Skeletal muscle satellite cell (primary cell): ENCODE results near the gene PRDM9. TPM values are rescaled to one million over a fixed set of nuclear protein-coding genes. Genes with fewer than 3 reads are reported as not detected.

Experiments
- H3K27me3 ChIP-seq: 2 replicates; pipeline ENCODE4 v1.7.0; 2013; ENCODE audit warnings: low read length; ENCODE audit not compliant: control insufficient read depth, insufficient read depth
- H3K36me3 ChIP-seq: 2 replicates; pipeline ENCODE4 v1.7.0; 2013; ENCODE audit warnings: mild to moderate bottlenecking, control low read depth, low read length; ENCODE audit not compliant: insufficient read depth
- H3K4me1 ChIP-seq: 2 replicates; pipeline ENCODE4 v1.7.0; 2013; ENCODE audit warnings: low read length; ENCODE audit not compliant: control insufficient read depth, insufficient read depth
- H3K4me2 ChIP-seq: 2 replicates; pipeline ENCODE4 v1.7.0; 2013; ENCODE audit warnings: mild to moderate bottlenecking, low read length
- H3K4me3 ChIP-seq: 2 replicates; pipeline ENCODE4 v1.7.0; 2013; ENCODE audit warnings: low read length
- H3K9ac ChIP-seq: 2 replicates; pipeline ENCODE4 v1.7.0; 2013; ENCODE audit warnings: mild to moderate bottlenecking, low read depth, low read length, moderate library complexity
- H3K9me3 ChIP-seq: replicated peaks from 2 replicates; pipeline ENCODE4 v1.7.0; 2013; ENCODE audit warnings: mild to moderate bottlenecking, control low read depth, low read length
- total RNA-seq: library from RNA; depleted of rRNA; stranded (reverse); fragments of >200 nt; gene quantifications from 2 replicates; pipeline ENCODE4 v1.2.3, GENCODE V29; 2012; rRNA removed

The PRDM9 gene
- total RNA-seq = not detected in 2 replicates

DNA sequence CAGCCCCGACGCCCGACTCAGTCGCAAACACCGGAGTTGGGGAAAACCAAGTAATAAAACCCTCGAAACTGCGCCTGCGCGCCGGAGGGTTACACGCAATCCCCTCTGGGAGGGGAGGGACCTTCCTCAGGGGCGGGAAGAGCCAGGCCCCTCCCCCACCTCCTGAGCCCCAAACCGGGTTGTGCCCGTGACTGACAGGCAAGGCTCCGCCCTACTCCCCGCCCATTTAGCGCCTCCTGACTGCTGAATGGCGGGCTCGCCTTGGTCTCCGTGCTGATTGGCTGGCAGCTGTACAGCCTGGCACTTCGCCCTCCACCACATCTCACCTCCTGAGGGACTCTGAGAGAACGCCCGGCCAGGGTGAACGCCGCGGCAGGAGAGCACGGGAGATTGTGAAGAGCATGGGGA is at the start of gene PRDM9:
Gene PRDM9, plus strand, starts transcription at position 332 of the 408 bp plus-strand sequence. CDS start 1,425 bp downstream, outside the sequence.
- no peaks in the 10 kb centered on the region for H3K27me3 ChIP-seq
- H3K4me1 ChIP-seq = no peaks in the 10 kb centered on the region
- no peaks in the 10 kb centered on the region for H3K36me3 ChIP-seq
- no peaks in the 10 kb centered on the region for H3K9me3 ChIP-seq
- H3K4me2 ChIP-seq = no peak within 1 kb of the TSS
- no peak within 1 kb of the TSS for H3K9ac ChIP-seq
- H3K4me3 ChIP-seq = no peak within 1 kb of the TSS

DNA sequence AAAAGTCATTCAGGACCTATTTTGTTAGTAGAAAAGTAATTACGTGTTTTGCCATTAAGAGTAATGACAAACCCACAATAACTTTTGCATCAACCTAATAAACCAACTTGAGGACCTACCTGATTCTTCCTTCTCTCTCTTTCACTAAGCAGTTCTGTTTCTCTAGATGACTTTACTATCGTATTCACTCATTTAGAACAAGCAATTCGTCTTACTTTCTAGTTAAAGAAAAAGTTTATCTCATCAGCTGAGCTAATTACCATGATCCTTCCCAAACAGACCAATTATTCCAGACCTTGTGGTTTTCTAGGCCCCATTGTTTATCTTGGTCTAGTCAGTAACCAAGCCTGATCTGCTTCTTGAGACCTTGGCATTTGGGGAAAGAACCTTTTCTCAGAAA is 49.6 kb upstream of the PRDM9 start:
- no peaks in the 10 kb centered on the region for H3K27me3 ChIP-seq
- H3K9ac ChIP-seq = no peak overlapping the region
- no peaks in the 10 kb centered on the region for H3K4me1 ChIP-seq
- H3K4me2 ChIP-seq = no peak overlapping the region
- no peaks in the 10 kb centered on the region for H3K9me3 ChIP-seq
- H3K4me3 ChIP-seq = no peak overlapping the region
- H3K36me3 ChIP-seq = no peaks in the 10 kb centered on the region

DNA sequence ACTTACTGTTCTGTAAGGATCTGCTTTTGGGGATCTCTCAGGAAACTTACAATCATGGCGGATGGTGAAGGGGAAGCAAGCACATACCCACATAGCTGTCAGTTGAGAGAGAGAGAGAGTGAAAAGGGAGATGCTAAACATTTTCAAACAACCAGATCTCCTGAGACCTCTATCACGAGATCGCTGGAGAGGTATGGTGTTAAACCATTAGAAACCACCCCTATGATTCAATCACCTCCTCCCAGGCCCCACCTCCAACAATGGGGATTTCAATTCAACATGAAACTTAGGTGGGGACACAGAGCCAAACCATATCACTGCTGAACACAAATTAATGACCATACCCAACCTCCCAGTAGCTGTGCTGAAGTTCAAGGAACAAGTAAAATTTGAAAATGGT is 48.2 kb upstream of the PRDM9 start:
- H3K4me1 ChIP-seq = no peaks in the 10 kb centered on the region
- no peaks in the 10 kb centered on the region for H3K9me3 ChIP-seq
- H3K9ac ChIP-seq = no peak overlapping the region
- H3K4me2 ChIP-seq = no peak overlapping the region
- H3K4me3 ChIP-seq = no peak overlapping the region
- no peaks in the 10 kb centered on the region for H3K36me3 ChIP-seq
- no peaks in the 10 kb centered on the region for H3K27me3 ChIP-seq

DNA sequence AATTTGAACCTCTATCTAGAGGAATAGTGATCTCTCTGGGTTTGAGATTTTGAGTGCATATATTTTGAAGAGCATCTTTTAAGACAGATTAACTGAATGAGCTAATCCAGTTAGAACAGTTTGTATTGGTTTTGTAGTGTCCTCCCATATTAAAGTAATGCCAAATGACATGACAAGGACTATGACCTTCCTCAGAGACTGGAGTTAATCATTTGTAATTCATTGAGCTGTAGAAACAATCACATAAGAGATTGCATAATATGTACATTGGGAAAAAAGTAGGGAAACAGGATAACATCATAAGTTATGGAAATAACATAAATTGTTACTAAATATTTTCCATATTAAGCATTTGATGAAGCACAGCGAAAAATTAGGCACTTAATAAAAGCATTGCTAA is 45.8 kb upstream of the PRDM9 start:
- Histone ChIP-seq H3K4me3 (no peak overlapping the region), H3K36me3 (no peaks in the 10 kb centered on the region), H3K9ac (no peak overlapping the region), H3K4me1 (no peaks in the 10 kb centered on the region), H3K4me2 (no peak overlapping the region), H3K9me3 (peaks cover 6% of the 10 kb centered on the region), H3K27me3 (no peaks in the 10 kb centered on the region)

DNA sequence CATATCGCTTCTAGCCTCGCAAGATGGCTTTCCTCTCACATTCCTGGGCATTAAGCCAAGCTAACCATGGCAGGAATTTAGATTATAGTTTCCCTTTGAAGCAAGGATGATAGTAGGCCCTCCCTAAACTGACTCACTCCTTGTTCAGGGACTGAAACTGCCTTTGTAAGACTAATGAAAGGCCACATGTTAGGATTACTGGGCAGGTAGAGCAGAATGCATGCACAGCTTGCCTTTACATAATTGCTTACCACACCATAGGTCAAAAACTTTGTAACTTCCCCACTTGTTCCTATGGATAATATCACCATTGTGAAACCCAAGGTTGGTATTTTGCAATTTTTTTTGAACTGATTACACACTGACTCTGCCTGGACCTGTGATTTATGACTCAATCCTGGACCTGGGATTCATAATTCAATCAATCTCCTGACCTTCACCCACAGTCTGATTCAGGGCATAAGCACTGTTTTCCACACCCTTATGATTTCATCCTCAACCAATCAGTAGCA is 41.0 kb upstream of the PRDM9 start:
- H3K36me3 ChIP-seq = no peaks in the 10 kb centered on the region
- no peak overlapping the region for H3K4me3 ChIP-seq
- H3K9me3 ChIP-seq = peaks cover 6% of the 10 kb centered on the region
- no peak overlapping the region for H3K9ac ChIP-seq
- no peaks in the 10 kb centered on the region for H3K27me3 ChIP-seq
- H3K4me1 ChIP-seq = no peaks in the 10 kb centered on the region
- H3K4me2 ChIP-seq = no peak overlapping the region

DNA sequence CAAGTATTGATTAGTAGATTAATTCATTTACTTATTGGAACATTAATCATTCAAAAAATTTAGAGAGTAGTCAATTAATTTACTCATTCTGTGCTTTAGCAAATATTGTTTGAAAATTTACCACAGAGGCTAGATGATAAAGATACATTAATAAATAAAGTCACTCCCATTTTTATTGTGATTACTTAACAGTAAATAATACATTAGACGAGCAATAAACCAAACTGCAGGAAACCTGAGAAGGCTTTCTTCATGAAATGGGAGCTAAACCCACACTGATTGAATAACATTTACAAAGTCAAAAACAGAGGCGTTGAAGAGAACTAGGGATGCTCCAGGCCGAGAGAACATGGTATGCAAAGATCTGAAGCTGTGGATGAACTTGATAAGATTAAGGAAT is 38.8 kb upstream of the PRDM9 start:
- no peaks in the 10 kb centered on the region for H3K27me3 ChIP-seq
- H3K4me3 ChIP-seq = no peak overlapping the region
- H3K9ac ChIP-seq = no peak overlapping the region
- H3K9me3 ChIP-seq = peaks cover 6% of the 10 kb centered on the region
- no peak overlapping the region for H3K4me2 ChIP-seq
- no peaks in the 10 kb centered on the region for H3K4me1 ChIP-seq
- no peaks in the 10 kb centered on the region for H3K36me3 ChIP-seq

DNA sequence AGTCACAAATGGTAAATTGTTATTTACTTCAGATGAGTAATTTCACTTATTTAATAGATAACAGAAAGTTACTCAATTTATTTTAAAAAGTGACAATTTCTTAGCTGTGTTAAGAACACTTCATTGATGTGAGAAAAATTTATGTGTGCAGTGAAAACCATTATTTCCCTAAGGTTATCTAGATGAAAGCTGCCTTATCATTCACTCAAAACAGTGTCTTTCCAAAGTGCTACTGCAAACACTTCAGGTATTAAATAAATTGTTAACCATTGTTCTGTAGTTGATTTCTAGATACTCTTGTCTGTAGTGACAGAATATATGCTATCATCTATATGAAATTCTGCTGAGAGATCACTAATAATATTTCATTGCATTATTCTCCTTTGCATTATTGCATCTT is 33.5 kb upstream of the PRDM9 start:
- Histone ChIP-seq H3K4me3 (no peak overlapping the region), H3K4me1 (no peaks in the 10 kb centered on the region), H3K9me3 (no peaks in the 10 kb centered on the region), H3K4me2 (no peak overlapping the region), H3K27me3 (no peaks in the 10 kb centered on the region), H3K36me3 (no peaks in the 10 kb centered on the region), H3K9ac (no peak overlapping the region)

DNA sequence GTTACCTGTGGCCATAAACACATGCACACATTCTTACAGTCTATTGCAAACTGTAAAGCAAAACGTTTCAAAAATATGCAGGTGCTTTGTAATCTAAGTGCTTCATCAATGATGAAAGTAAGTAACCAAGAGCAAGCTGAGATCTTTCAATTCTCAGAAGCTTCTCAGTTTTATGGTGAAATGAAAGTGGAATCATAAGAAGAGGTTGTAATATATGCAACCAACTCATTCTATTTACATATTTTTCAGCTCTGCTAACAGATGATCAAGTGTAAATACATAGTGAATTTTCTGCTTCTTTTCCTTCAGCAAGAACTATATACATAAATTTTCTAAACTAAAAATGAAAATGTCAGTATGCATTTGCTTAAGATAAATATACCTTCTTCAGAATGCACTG is 33.1 kb upstream of the PRDM9 start:
- H3K4me1 ChIP-seq = no peaks in the 10 kb centered on the region
- no peak overlapping the region for H3K9ac ChIP-seq
- no peaks in the 10 kb centered on the region for H3K36me3 ChIP-seq
- no peak overlapping the region for H3K4me3 ChIP-seq
- H3K4me2 ChIP-seq = no peak overlapping the region
- H3K27me3 ChIP-seq = no peaks in the 10 kb centered on the region
- no peaks in the 10 kb centered on the region for H3K9me3 ChIP-seq

DNA sequence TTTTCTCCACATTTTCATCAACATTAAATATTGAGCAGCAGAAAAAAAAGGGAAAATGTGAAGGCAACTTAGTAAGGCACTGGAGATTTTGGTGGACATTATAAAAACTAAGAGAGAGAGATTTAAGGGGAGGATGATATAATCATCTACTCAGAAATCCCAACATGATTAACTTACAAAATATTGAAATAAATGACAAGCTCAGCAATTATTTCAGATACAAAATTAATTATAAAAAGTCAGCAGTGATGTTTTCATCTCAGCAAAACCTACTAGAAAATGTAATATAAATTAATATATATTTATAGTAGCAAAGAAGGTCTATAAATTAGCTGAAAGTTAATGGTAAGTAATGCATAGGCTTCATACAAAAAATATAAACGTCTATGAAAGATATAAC is 30.8 kb upstream of the PRDM9 start:
- no peaks in the 10 kb centered on the region for H3K4me1 ChIP-seq
- H3K9ac ChIP-seq = no peak overlapping the region
- no peaks in the 10 kb centered on the region for H3K27me3 ChIP-seq
- H3K9me3 ChIP-seq = no peaks in the 10 kb centered on the region
- no peaks in the 10 kb centered on the region for H3K36me3 ChIP-seq
- H3K4me2 ChIP-seq = no peak overlapping the region
- no peak overlapping the region for H3K4me3 ChIP-seq

DNA sequence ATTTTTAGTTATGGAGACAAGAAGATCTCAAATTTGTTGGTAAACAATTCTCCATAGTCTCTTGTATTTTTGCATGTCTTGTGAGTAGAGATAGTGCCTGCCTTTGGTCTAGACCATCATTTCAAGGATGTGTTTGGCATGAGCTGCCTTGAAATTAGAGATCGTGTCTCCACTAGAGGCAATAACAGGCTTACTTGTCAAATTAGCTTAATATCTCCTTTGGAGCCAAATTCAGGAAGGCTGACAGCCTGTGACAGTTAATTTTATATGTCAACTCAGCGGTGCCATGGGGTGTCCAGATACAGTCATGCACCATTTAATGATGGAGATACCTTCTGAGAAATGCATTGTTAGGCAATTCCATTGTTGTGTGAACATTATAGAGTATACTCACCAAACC is 24.8 kb upstream of the PRDM9 start:
- H3K4me1 ChIP-seq = no peaks in the 10 kb centered on the region
- H3K27me3 ChIP-seq = no peaks in the 10 kb centered on the region
- H3K9ac ChIP-seq = no peak overlapping the region
- H3K4me3 ChIP-seq = no peak overlapping the region
- no peaks in the 10 kb centered on the region for H3K36me3 ChIP-seq
- H3K4me2 ChIP-seq = no peak overlapping the region
- H3K9me3 ChIP-seq = peaks cover 2% of the 10 kb centered on the region

DNA sequence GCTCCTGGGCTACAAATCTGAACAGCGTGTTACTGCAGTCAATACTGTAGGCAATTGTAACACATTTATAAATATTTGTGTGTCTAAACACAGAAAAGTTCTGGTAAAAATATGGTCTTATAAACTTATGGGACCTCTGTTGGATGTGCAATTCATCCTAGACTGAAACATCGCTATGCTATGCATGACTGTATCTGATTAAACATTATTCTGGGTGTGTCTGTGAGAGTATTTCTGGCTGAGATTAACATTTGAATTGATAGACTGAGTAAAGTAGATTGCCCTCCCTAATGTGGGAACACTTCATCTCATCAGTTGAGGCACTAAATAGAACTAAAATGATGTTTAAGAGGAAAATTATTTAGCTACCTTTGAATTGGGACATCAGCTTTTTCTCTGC is 24.3 kb upstream of the PRDM9 start:
- no peaks in the 10 kb centered on the region for H3K36me3 ChIP-seq
- peaks cover 2% of the 10 kb centered on the region for H3K9me3 ChIP-seq
- H3K9ac ChIP-seq = no peak overlapping the region
- H3K4me2 ChIP-seq = no peak overlapping the region
- no peaks in the 10 kb centered on the region for H3K27me3 ChIP-seq
- no peak overlapping the region for H3K4me3 ChIP-seq
- no peaks in the 10 kb centered on the region for H3K4me1 ChIP-seq

DNA sequence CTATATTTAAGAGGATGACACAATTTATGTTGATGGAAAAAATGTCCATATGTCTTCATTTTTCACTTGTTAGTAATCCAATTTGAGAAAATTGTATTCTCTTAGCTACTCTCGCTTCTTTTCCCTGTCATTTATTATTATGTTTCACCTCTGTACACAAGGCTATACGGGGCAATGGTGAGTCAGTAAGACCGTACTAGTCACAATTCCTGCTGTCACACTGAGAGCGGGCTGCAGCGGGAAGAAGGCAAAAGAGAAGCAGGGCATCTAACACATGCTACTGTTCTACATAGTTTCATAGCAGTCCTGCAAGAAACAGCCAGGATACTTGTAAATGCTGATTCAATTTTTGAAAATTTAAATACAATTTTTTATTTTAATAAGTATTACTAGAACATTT is 23.3 kb upstream of the PRDM9 start:
- Histone ChIP-seq H3K27me3 (no peaks in the 10 kb centered on the region), H3K4me2 (no peak overlapping the region), H3K9me3 (peaks cover 2% of the 10 kb centered on the region), H3K36me3 (no peaks in the 10 kb centered on the region), H3K4me3 (no peak overlapping the region), H3K9ac (no peak overlapping the region), H3K4me1 (no peaks in the 10 kb centered on the region)
